IMR-90 (cell line): ENCODE measurements around the gene ZNF451.

Source experiments
- BHLHE40 ChIP-seq: fragments of 150-350 bp; IDR thresholded peaks from 2 replicates; pipeline ENCODE4 v1.6.1; 2016; ENCODE audit warnings: mild to moderate bottlenecking, low read depth, low read length
- CEBPB ChIP-seq: IDR thresholded peaks from 2 replicates; pipeline ENCODE4 v1.6.1; 2012; ENCODE audit warnings: low read depth, low read length, improper control_type of control experiment
- FOS ChIP-seq: fragments of 150-350 bp; IDR thresholded peaks from 2 replicates; pipeline ENCODE4 v1.6.1; 2016; ENCODE audit warnings: low read depth, low read length
- MAFK ChIP-seq: IDR thresholded peaks from 2 replicates; pipeline ENCODE4 v1.6.1; 2012; ENCODE audit warnings: low read depth, low read length, improper control_type of control experiment
- MAZ ChIP-seq: IDR thresholded peaks from 2 replicates; pipeline ENCODE4 v1.6.1; 2012; ENCODE audit warnings: low read depth, mild to moderate bottlenecking, low read length, improper control_type of control experiment, moderate library complexity, borderline replicate concordance
- MXI1 ChIP-seq: IDR thresholded peaks from 2 replicates; pipeline ENCODE4 v1.6.1; 2012; ENCODE audit warnings: low read depth, mild to moderate bottlenecking, low read length, moderate library complexity, borderline replicate concordance
- POLR2A ChIP-seq: IDR thresholded peaks from 2 replicates; pipeline ENCODE4 v1.6.1; 2012; ENCODE audit warnings: mild to moderate bottlenecking, low read depth, low read length
- RAD21 ChIP-seq: IDR thresholded peaks from 2 replicates; pipeline ENCODE4 v1.6.1; 2012; ENCODE audit warnings: low read length, improper control_type of control experiment
- RCOR1 ChIP-seq: IDR thresholded peaks from 2 replicates; pipeline ENCODE4 v1.6.1; 2012; ENCODE audit warnings: mild to moderate bottlenecking, low read length, improper control_type of control experiment; ENCODE audit not compliant: insufficient replicate concordance
- RFX5 ChIP-seq: IDR thresholded peaks from 2 replicates; pipeline ENCODE4 v1.8.0; 2012; ENCODE audit warnings: low read depth, mild to moderate bottlenecking, low read length, moderate library complexity
- SMC3 ChIP-seq: fragments of 150-350 bp; IDR thresholded peaks from 2 replicates; pipeline ENCODE4 v1.6.1; 2016; ENCODE audit warnings: low read depth, mild to moderate bottlenecking, antibody characterized with exemption, low read length, moderate library complexity
- TF ChIP-seq, protein P1 (sequence below): conservative IDR thresholded peaks from 2 replicates; pipeline ENCODE4 v1.5.1; 2012; ENCODE audit warnings: mild to moderate bottlenecking, low read depth, low read length, improper control_type of control experiment
- TF ChIP-seq, protein P2 (sequence below): fragments of 150-350 bp; IDR thresholded peaks from 2 replicates; pipeline ENCODE4 v1.6.1; 2017; ENCODE audit warnings: mild to moderate bottlenecking, antibody characterized with exemption, low read length, low read depth

GRCh38 chr6:57207872-57208271 lies 117.9 kb downstream of the ZNF451 start:
- TF ChIP-seq, protein P1, sequence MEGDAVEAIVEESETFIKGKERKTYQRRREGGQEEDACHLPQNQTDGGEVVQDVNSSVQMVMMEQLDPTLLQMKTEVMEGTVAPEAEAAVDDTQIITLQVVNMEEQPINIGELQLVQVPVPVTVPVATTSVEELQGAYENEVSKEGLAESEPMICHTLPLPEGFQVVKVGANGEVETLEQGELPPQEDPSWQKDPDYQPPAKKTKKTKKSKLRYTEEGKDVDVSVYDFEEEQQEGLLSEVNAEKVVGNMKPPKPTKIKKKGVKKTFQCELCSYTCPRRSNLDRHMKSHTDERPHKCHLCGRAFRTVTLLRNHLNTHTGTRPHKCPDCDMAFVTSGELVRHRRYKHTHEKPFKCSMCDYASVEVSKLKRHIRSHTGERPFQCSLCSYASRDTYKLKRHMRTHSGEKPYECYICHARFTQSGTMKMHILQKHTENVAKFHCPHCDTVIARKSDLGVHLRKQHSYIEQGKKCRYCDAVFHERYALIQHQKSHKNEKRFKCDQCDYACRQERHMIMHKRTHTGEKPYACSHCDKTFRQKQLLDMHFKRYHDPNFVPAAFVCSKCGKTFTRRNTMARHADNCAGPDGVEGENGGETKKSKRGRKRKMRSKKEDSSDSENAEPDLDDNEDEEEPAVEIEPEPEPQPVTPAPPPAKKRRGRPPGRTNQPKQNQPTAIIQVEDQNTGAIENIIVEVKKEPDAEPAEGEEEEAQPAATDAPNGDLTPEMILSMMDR = no peak
- TF ChIP-seq POLR2A (no peak), SMC3 (no peak), BHLHE40 (no peak), RAD21 (no peak), MAZ (no peak), RFX5 (no peak), RCOR1 (no peak), CEBPB (no peak), MXI1 (no peak), FOS (no peak), MAFK (no peak)
- TF ChIP-seq, protein P2, sequence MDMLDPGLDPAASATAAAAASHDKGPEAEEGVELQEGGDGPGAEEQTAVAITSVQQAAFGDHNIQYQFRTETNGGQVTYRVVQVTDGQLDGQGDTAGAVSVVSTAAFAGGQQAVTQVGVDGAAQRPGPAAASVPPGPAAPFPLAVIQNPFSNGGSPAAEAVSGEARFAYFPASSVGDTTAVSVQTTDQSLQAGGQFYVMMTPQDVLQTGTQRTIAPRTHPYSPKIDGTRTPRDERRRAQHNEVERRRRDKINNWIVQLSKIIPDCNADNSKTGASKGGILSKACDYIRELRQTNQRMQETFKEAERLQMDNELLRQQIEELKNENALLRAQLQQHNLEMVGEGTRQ = no peak
